HepG2 (cell line): Measurements from ENCODE around the gene GART. TPM values are rescaled to one million over a fixed set of nuclear protein-coding genes. Genes with fewer than 3 reads are reported as not detected.

Experiments used
- ATAC-seq: fragments of 200-7000 bp; cut with Tn5 transposase; 3 replicates; pipeline ENCODE4 v1.9.1; 2020; ENCODE audit warnings: mild to moderate bottlenecking, moderate library complexity
- BruUV-seq: library from RNA; stranded (reverse); fragments of 400-500 nt; replicated peaks from 2 replicates; lab custom pipeline; 2021; lab: Mats Ljungman, UMichigan
- CTCF ChIA-PET: fragments of 300-600 bp; formaldehyde crosslinking; extraction: SDS; loops from one replicate; lab custom pipeline; 2021; ENCODE audit warnings: low total read pairs, inconsistent platforms, low intra/inter-chr PET ratio; lab: Yijun Ruan, JAX
- POLR2A ChIA-PET: fragments of 350-600 bp; sonication (Branson Sonifier 250); formaldehyde crosslinking; loops from one replicate; lab custom pipeline; 2020; ENCODE audit warnings: antibody characterized with exemption, inconsistent platforms; lab: Yijun Ruan, JAX
- DNase-seq: peaks from one replicate; pipeline ENCODE4 v3.0.0-alpha.2; 2015; ENCODE audit warnings: low spot score
- FAIRE-seq: peaks from 3 replicates; lab custom pipeline; 2011; peaks lifted over from hg19 to GRCh38; lab: Jason Lieb, UNC
- H2AFZ ChIP-seq: one replicate; pipeline ENCODE4 v1.6.1; 2011; ENCODE audit warnings: low read length, inconsistent platforms
- H3K27ac ChIP-seq: fragments of 300-600 bp; 3 replicates; pipeline ENCODE4 v1.8.0; 2011; ENCODE audit warnings: mixed run types, mild to moderate bottlenecking, mixed read lengths, low read length, inconsistent platforms; ENCODE audit not compliant: insufficient read depth; ENCODE audit errors: extremely low read length
- H3K27me3 ChIP-seq, 2 experiments: fragments of 200-600 bp in 1 of 2; 2 replicates in 1 of 2; 3 replicates in 1 of 2; pipeline versions ENCODE4 v1.6.0 to v1.8.0; 2011; ENCODE audit warnings: low read length in 2 of 2, mild to moderate bottlenecking in 2 of 2, moderate library complexity in 2 of 2, inconsistent platforms in 1 of 2; ENCODE audit not compliant: insufficient read depth in 2 of 2, control insufficient read depth in 1 of 2
- H3K36me3 ChIP-seq, 2 experiments: fragments of 200-600 bp in 1 of 2; replicated peaks in 1 of 2; 2 replicates in 1 of 2; 3 replicates in 1 of 2; pipeline versions ENCODE4 v1.5.1 to v1.8.0; 2011; ENCODE audit warnings: low read length in 2 of 2, inconsistent platforms in 1 of 2; ENCODE audit not compliant: insufficient read depth in 2 of 2, control insufficient read depth in 1 of 2
- H3K4me1 ChIP-seq: 2 replicates; pipeline ENCODE4 v1.5.1; 2012; ENCODE audit warnings: low read length, inconsistent platforms; ENCODE audit not compliant: insufficient read depth
- H3K4me2 ChIP-seq: 2 replicates; pipeline ENCODE4 v1.6.0; 2011; ENCODE audit warnings: low read depth, low read length, inconsistent platforms
- H3K4me3 ChIP-seq, 3 experiments: fragments of 200-600 bp in 1 of 3; sonication (generic), shearing (Covaris generic) in 1 of 3; replicated peaks in 1 of 3; 2 replicates each; pipeline ENCODE4 v1.5.1; 2011 to 2016; ENCODE audit warnings: low read length in 3 of 3, inconsistent platforms in 2 of 3, low read depth in 2 of 3, mild to moderate bottlenecking in 2 of 3, control low read depth in 1 of 3, mixed read lengths in 1 of 3; ENCODE audit not compliant: insufficient read depth in 1 of 3
- H3K79me2 ChIP-seq: one replicate; pipeline ENCODE4 v1.6.1; 2011; ENCODE audit warnings: low read length, inconsistent platforms; ENCODE audit not compliant: insufficient read depth
- H3K9ac ChIP-seq: 2 replicates; pipeline ENCODE4 v1.6.0; 2011; ENCODE audit warnings: mild to moderate bottlenecking, low read depth, low read length, inconsistent platforms; ENCODE audit not compliant: insufficient read depth
- H3K9me3 ChIP-seq: 2 replicates; pipeline ENCODE4 v1.5.1; 2012; ENCODE audit warnings: mild to moderate bottlenecking, low read length
- H4K20me1 ChIP-seq: 2 replicates; pipeline ENCODE4 v1.6.0; 2011; ENCODE audit warnings: inconsistent platforms, mild to moderate bottlenecking, low read length, moderate library complexity; ENCODE audit not compliant: insufficient read depth
- ADNP ChIP-seq: sonication (generic); formaldehyde crosslinking; IDR thresholded peaks from 2 replicates; pipeline ENCODE4 v1.4.0; 2020; ENCODE audit warnings: missing genetic modification reagents
- EED ChIP-seq: sonication (generic); formaldehyde crosslinking; IDR thresholded peaks from 2 replicates; pipeline ENCODE4 v1.5.0; 2020; ENCODE audit warnings: mild to moderate bottlenecking, missing genetic modification reagents
- HNRNPL ChIP-seq: fragments of 200-400 bp; formaldehyde crosslinking; IDR thresholded peaks from 2 replicates; pipeline ENCODE4 v1.6.1; 2017; ENCODE audit warnings: mild to moderate bottlenecking, low read depth, low read length
- HOXA9 ChIP-seq: sonication (generic); formaldehyde crosslinking; IDR thresholded peaks from 2 replicates; pipeline ENCODE4 v1.8.1; 2022; ENCODE audit warnings: missing genetic modification reagents, mild to moderate bottlenecking, moderate library complexity, borderline replicate concordance
- IKZF4 ChIP-seq: sonication (generic); formaldehyde crosslinking; IDR thresholded peaks from 2 replicates; pipeline ENCODE4 v1.5.1; 2020; ENCODE audit warnings: borderline replicate concordance, mild to moderate bottlenecking, low read depth, missing genetic modification reagents; ENCODE audit errors: not compliant biosample characterization
- KAT2B ChIP-seq: fragments of 150-350 bp; IDR thresholded peaks from 2 replicates; pipeline ENCODE4 v1.6.1; 2014; ENCODE audit warnings: low read depth, low read length, borderline replicate concordance
- KLF13 ChIP-seq: sonication (generic); formaldehyde crosslinking; IDR thresholded peaks from 2 replicates; pipeline ENCODE4 v1.4.0; 2020; ENCODE audit warnings: mild to moderate bottlenecking, missing genetic modification reagents
- NBN ChIP-seq: fragments of 450-650 bp; conservative IDR thresholded peaks from 2 replicates; pipeline ENCODE4 v1.6.1; 2017
- NR2F1 ChIP-seq, 2 experiments: fragments of 450-650 bp in 1 of 2; formaldehyde crosslinking in 1 of 2; IDR thresholded peaks; 2 replicates each; pipeline versions ENCODE4 v1.5.0 to v1.6.1; 2016 to 2020; ENCODE audit warnings: mild to moderate bottlenecking in 1 of 2, missing compliant biosample characterization in 1 of 2, missing genetic modification reagents in 1 of 2, moderate library complexity in 1 of 2
- RELA ChIP-seq: sonication (generic); formaldehyde crosslinking; IDR thresholded peaks from 2 replicates; pipeline ENCODE4 v1.4.0; 2020; ENCODE audit warnings: missing genetic modification reagents
- REXO4 ChIP-seq: sonication (generic); formaldehyde crosslinking; IDR thresholded peaks from 2 replicates; pipeline ENCODE4 v1.8.0; 2022; ENCODE audit warnings: missing genetic modification reagents, mild to moderate bottlenecking, borderline replicate concordance
- SRY ChIP-seq: sonication (generic); formaldehyde crosslinking; IDR thresholded peaks from 2 replicates; pipeline ENCODE4 v1.8.0; 2022; ENCODE audit warnings: mild to moderate bottlenecking, missing genetic modification reagents
- ZNF24 ChIP-seq: fragments of 450-650 bp; IDR thresholded peaks from 2 replicates; pipeline ENCODE4 v1.6.1; 2017; ENCODE audit warnings: antibody characterized with exemption, mild to moderate bottlenecking
- ZNF432 ChIP-seq: sonication (generic); formaldehyde crosslinking; IDR thresholded peaks from 2 replicates; pipeline ENCODE4 v1.5.0; 2020; ENCODE audit warnings: missing genetic modification reagents, mild to moderate bottlenecking, borderline replicate concordance
- ZNF670 ChIP-seq: sonication (generic); formaldehyde crosslinking; IDR thresholded peaks from 2 replicates; pipeline ENCODE4 v1.8.0; 2022; ENCODE audit warnings: mild to moderate bottlenecking, missing genetic modification reagents, borderline replicate concordance
- WGBS: methylation state at CpG from one replicate; pipeline ENCODE4 v1.1.6; 2017; ENCODE audit warnings: low lambda C conversion rate; 5-methylcytosine and 5-hydroxymethylcytosine counted together
- in situ Hi-C: cut with HindIII; loops from 2 replicates; pipeline ENCODE4 v1.10.0; 2017; ENCODE audit warnings: low pct_unique_long_range_greater_than_20kb; ENCODE audit not compliant: extremely low pct_ligation_motif_present
- intact Hi-C: fragments of 100-400 bp; cut with micrococcal nuclease; formaldehyde crosslinking; loops from one replicate; pipeline ENCODE4 v1.10.0; 2022; ENCODE audit not compliant: unreplicated experiment
- polyA plus RNA-seq, 8 experiments: library from polyadenylated mRNA; depleted of rRNA in 3 of 8; stranded (reverse) in 7 of 8; unstranded in 1 of 8; fragments of >200 nt; fragmentation: Illumina TruSeq in 4 of 8; extraction: Trizol in 4 of 8; gene quantifications; 2 replicates each; pipeline versions ENCODE4 v1.2.1 to v1.2.3, GENCODE V29; 2011 to 2016; ENCODE audit warnings: low read depth in 4 of 8, missing spikeins in 1 of 8, mixed read lengths in 1 of 8; ENCODE audit not compliant: insufficient read depth in 1 of 8
- total RNA-seq, 5 experiments: library from RNA; depleted of rRNA; stranded (reverse); fragments of >200 nt; fragmentation: Illumina TruSeq; extraction: Trizol; gene quantifications; 2 replicates each; pipeline ENCODE4 v1.2.3, GENCODE V29; 2016; ENCODE audit warnings: low read depth in 1 of 5
- TF ChIP-seq, protein P1 (sequence below): IDR thresholded peaks from 2 replicates; pipeline ENCODE4 v1.6.1; 2016; ENCODE audit warnings: mild to moderate bottlenecking, missing biosample characterization, missing genetic modification reagents

The GART gene
- total and polyA plus RNA-seq, 2 of the 13 experiments (the other 11 are each of a cell fraction or from before 2014, with no cell fraction given), result 17.9 to 109 TPM

DNA sequence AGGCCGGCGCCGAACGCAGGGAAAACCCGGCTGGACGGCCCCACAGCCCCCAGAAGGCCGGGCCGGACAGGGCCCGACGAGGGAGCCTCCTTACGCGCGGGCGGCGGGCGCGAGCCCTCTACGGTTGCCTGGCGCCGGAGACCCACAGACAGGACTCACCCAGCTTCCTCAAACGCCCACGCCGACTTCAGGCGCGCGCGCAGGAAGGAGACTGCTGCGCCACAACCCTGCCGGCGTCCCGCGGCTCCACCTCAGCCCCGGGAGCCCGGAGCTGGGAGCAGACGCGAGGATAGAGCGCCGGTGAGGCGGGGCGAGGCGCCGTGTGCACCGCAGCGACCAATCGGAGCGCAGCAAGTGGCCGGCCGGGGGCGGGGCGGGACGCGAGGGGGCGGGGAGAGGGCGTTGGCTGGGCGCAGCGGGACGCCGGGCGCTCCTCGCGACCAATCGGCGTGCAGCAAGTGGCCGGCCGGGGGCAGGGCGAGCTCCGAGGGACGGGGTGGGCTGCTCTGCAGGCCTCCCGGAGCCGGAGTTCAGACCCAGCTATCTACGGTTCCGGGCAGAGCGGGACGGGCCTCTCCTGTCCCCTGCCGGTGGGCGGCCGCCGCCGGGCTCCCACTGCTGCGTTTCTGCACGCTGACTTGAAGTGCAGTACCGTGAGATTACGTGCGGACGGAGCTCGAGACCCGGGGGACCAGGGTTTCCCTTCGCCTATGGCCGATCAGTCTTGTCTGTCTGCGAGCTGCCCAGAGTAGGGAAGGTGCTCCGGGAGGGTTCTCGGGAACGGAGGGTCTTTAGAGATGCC lies 62.0 kb downstream of the GART start, which contains the start of gene TMEM50B:
TMEM50B (minus strand) TSS at position 296 of the 802 bp plus-strand sequence. CDS start 11,089 bp downstream, outside the sequence.
- DNase-seq (peak; percentile 90), FAIRE-seq (peak; percentile 37), ATAC-seq (peak; percentile 95)
- Histone ChIP-seq H3K9ac (peak within 1 kb of the TSS; percentile 90), H3K27ac (peak within 1 kb of the TSS; percentile 92), H3K4me1 (peaks cover 23% of the 10 kb centered on the region), H3K79me2 (peaks cover 14% of the 10 kb centered on the region), H4K20me1 (no peaks in the 10 kb centered on the region), H3K27me3 (no peaks in the 10 kb centered on the region; a peak in 1 of 5 replicates), H2AFZ (peak within 1 kb of the TSS; percentile 96), H3K36me3 (no peaks in the 10 kb centered on the region), H3K4me2 (peak within 1 kb of the TSS; percentile 76), H3K4me3 (peak within 1 kb of the TSS; percentile 72 to 91 (median 85)), H3K9me3 (no peaks in the 10 kb centered on the region)
- in situ Hi-C loops, result no loop called here
- POLR2A ChIA-PET, result interaction anchor here (0.6 to 3.6 kb wide), 26 partner anchors 11 to 752 kb away, joined by 3 to 96 read pairs (median 4); partner anchors contain the start of genes DNAJC28, DONSON, GART and IFNAR1
- 5% methylated on average over 4 of the region's 93 CpGs for WGBS
- CTCF ChIA-PET, result no interaction called here
- intact Hi-C loops, result no loop called here
- no TSS peak for BruUV-seq
- TF ChIP-seq NBN (no peak), IKZF4 (no peak), HOXA9 (no peak), RELA (0 out of 2 replicates have a peak, but pooled peaks have one; percentile 50), SRY (CRISPR knock-in tag) (no peak), NR2F1 (CRISPR knock-in tag; IDR thresholded peaks at IDR 0.05) (no peak), KAT2B (no peak), KLF13 (no peak), HNRNPL (no peak), ADNP (CRISPR knock-in tag) (no peak), ZNF432 (CRISPR knock-in tag) (no peak), REXO4 (CRISPR knock-in tag) (no peak), ZNF670 (CRISPR knock-in tag) (no peak), ZNF24 (no peak), EED (CRISPR knock-in tag) (no peak)
- TF ChIP-seq, protein P1, sequence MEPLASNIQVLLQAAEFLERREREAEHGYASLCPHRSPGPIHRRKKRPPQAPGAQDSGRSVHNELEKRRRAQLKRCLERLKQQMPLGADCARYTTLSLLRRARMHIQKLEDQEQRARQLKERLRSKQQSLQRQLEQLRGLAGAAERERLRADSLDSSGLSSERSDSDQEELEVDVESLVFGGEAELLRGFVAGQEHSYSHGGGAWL, result 0 out of 2 replicates have a peak, but pooled peaks have one; percentile 42
